ENCODE data around the gene HEBP1. TPM values are rescaled to one million over a fixed set of nuclear protein-coding genes. Genes with fewer than 3 reads are reported as not detected.

HEBP1 gene
- total RNA-seq, 1 experiment from 2014 or later = 6.2 TPM

DNA sequence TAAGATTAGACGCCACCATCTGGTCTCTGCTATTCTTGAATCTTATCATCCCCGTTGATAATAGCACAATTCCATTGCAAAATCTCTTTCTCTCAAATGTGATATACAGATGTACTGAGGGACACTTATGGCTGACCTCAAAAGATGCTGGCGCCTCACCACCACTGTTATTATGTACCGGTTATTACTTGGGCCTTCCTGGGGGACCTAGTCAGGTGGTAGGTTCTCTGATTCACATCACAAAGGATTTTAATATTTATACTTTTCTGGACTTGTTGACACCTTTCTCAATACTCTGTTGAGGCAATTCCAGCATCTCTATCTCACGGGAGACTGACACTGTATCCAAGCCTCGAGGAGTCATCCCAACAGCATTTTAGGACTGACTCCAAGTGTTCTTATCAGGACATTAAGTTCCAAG lies 22.8 kb upstream of the HEBP1 start:
- no peak for ATAC-seq

GRCh38 chr12:13011098-13011497 lies 11.0 kb upstream of the HEBP1 start:
- intact Hi-C loops (cut with micrococcal nuclease) = no loop called here
- H3K9ac ChIP-seq (ENCODE audit: low read length) = no peak overlapping the region
- POLR2A ChIA-PET (ENCODE audit: unreplicated experiment) = no interaction called here
- H3K9me2 ChIP-seq (replicated peaks; ENCODE audit: low read length) = no peaks in the 10 kb centered on the region
- no peaks in the 10 kb centered on the region for H3F3A ChIP-seq (ENCODE audit: low read length, unreplicated experiment)
- no peak overlapping the region for H3K4me2 ChIP-seq (ENCODE audit: low read length)
- no peaks in the 10 kb centered on the region for H3K4me1 ChIP-seq (ENCODE audit: insufficient read depth, low read length)
- TF ChIP-seq EZH2phosphoT487 (IDR thresholded peaks at IDR 0.05; ENCODE audit: borderline replicate concordance, low read length) = no peak
- no peak for TF ChIP-seq CTCF (conservative IDR thresholded peaks at IDR 0.05; ENCODE audit: low read depth, low read length)
- TF ChIP-seq EZH2 (IDR thresholded peaks at IDR 0.05; ENCODE audit: low read length, unreplicated experiment) = no peak
- DNase-seq (no peak), ATAC-seq (no peak)
- H3K27ac ChIP-seq (ENCODE audit: low read length) = no peak overlapping the region
- CTCF ChIA-PET = no interaction called here
- H3K79me2 ChIP-seq (ENCODE audit: low read length) = no peaks in the 10 kb centered on the region
- no peaks in the 10 kb centered on the region for H4K20me1 ChIP-seq (ENCODE audit: low read length)
- H3K27me3 ChIP-seq (ENCODE audit: low read length) = no peaks in the 10 kb centered on the region
- H3K4me3 ChIP-seq (ENCODE audit: low read length) = no peak overlapping the region
- no peaks in the 10 kb centered on the region for H3K9me3 ChIP-seq (ENCODE audit: low read length)
- H3K36me3 ChIP-seq (ENCODE audit: low read depth, low read length) = no peaks in the 10 kb centered on the region
- H2AFZ ChIP-seq (ENCODE audit: low read length) = no peak overlapping the region
- BruUV-seq (replicated peaks) = no TSS peak

More for the DNA sequence above, 22.8 kb upstream of the HEBP1 start:
- Histone ChIP-seq H3K27ac (ENCODE audit: low read length) (no peak overlapping the region), H4K20me1 (ENCODE audit: low read length) (no peaks in the 10 kb centered on the region), H3F3A (ENCODE audit: low read length, unreplicated experiment) (no peaks in the 10 kb centered on the region), H3K9ac (ENCODE audit: low read length) (no peak overlapping the region), H3K4me2 (ENCODE audit: low read length) (no peak overlapping the region), H3K36me3 (ENCODE audit: low read depth, low read length) (no peaks in the 10 kb centered on the region), H3K4me1 (ENCODE audit: insufficient read depth, low read length) (no peaks in the 10 kb centered on the region), H3K9me2 (replicated peaks; ENCODE audit: low read length) (no peaks in the 10 kb centered on the region), H3K79me2 (ENCODE audit: low read length) (no peaks in the 10 kb centered on the region), H3K4me3 (ENCODE audit: low read length) (no peak overlapping the region), H3K27me3 (ENCODE audit: low read length) (no peaks in the 10 kb centered on the region), H2AFZ (ENCODE audit: low read length) (no peak overlapping the region), H3K9me3 (ENCODE audit: low read length) (no peaks in the 10 kb centered on the region)
- intact Hi-C loops (cut with micrococcal nuclease) = no loop called here
- CTCF ChIA-PET = no interaction called here
- no TSS peak for BruUV-seq (replicated peaks)
- TF ChIP-seq EZH2phosphoT487 (IDR thresholded peaks at IDR 0.05; ENCODE audit: borderline replicate concordance, low read length) (no peak), CTCF (conservative IDR thresholded peaks at IDR 0.05; ENCODE audit: low read depth, low read length) (no peak), EZH2 (IDR thresholded peaks at IDR 0.05; ENCODE audit: low read length, unreplicated experiment) (no peak)
- POLR2A ChIA-PET (ENCODE audit: unreplicated experiment) = no interaction called here
- no peak for DNase-seq

DNA sequence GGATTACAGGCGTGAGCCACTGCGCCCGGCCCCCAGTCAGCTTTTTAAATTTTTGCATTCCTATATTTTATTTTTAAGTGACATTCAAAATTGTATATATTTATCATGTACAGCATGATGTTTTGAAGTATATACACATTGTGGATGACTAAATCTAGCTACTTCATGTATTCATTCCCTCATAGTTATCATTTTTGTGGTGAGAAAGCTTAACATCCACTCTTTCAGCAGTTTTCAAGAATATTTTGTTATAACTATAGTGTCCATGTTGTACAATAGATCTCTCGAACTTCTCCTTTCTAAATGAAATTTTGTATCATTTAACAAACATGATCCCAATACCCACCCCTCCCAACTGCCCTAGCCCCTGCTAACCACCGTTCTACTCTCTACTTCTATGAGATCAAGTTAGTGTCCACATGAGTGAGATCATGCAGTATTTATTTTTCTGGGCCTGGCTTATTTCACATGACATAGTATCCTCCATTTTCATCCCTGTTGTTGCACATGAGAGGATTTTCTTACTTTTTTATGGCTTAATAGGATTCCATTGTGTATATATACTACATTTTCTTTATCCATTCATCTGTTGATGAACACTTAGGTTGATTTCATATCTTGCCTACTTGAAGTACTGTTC lies 8.8 kb upstream of the HEBP1 start:
- ChIA-PET POLR2A (ENCODE audit: unreplicated experiment) (no interaction called here), CTCF (no interaction called here)
- H3K4me1 ChIP-seq (ENCODE audit: insufficient read depth, low read length) = no peaks in the 10 kb centered on the region
- DNase-seq = no peak
- no peak overlapping the region for H3K27ac ChIP-seq (ENCODE audit: low read length)
- H3K4me3 ChIP-seq (ENCODE audit: low read length) = no peak overlapping the region
- H3K27me3 ChIP-seq (ENCODE audit: low read length) = no peaks in the 10 kb centered on the region
- no peaks in the 10 kb centered on the region for H3F3A ChIP-seq (ENCODE audit: low read length, unreplicated experiment)
- H3K4me2 ChIP-seq (ENCODE audit: low read length) = no peak overlapping the region
- TF ChIP-seq CTCF (conservative IDR thresholded peaks at IDR 0.05; ENCODE audit: low read depth, low read length) (no peak), EZH2phosphoT487 (IDR thresholded peaks at IDR 0.05; ENCODE audit: borderline replicate concordance, low read length) (no peak), EZH2 (IDR thresholded peaks at IDR 0.05; ENCODE audit: low read length, unreplicated experiment) (no peak)
- no peaks in the 10 kb centered on the region for H3K79me2 ChIP-seq (ENCODE audit: low read length)
- no peak overlapping the region for H2AFZ ChIP-seq (ENCODE audit: low read length)
- no peaks in the 10 kb centered on the region for H3K36me3 ChIP-seq (ENCODE audit: low read depth, low read length)
- no peak overlapping the region for H3K9ac ChIP-seq (ENCODE audit: low read length)
- no peaks in the 10 kb centered on the region for H4K20me1 ChIP-seq (ENCODE audit: low read length)
- no TSS peak for BruUV-seq (replicated peaks)
- no peaks in the 10 kb centered on the region for H3K9me3 ChIP-seq (ENCODE audit: low read length)
- no peaks in the 10 kb centered on the region for H3K9me2 ChIP-seq (replicated peaks; ENCODE audit: low read length)
- intact Hi-C loops (cut with micrococcal nuclease) = no loop called here
- ATAC-seq = no peak

Data from PC-3 (cell line).